ENCODE results near the gene PLEKHO2. TPM values are rescaled to one million over a fixed set of nuclear protein-coding genes. Genes with fewer than 3 reads are reported as not detected.
"Not testable (repeated sequence)": the region's sequence is repeated elsewhere in the genome, so short reads cannot be mapped to it uniquely, and the experiment has no call there.

PLEKHO2 gene
- 5.7 TPM for polyA plus RNA-seq (2013, experiment 1 of 2)
- polyA plus RNA-seq (2013, experiment 2 of 2) = 6.0 TPM

- no peak within 1 kb of the TSS for H3K4ac ChIP-seq (ENCODE audit: low read length)
- no CpG with 5 or more reads among the region's 75 CpGs for WGBS, 2 donors (ENCODE audit: extremely low coverage in 2 of 2, insufficient read length in 2 of 2, insufficient replicate concordance in 1 of 2)
- peak within 1 kb of the TSS; percentile 98 for H2AK5ac ChIP-seq (ENCODE audit: low read depth, low read length)
- peak within 1 kb of the TSS; percentile 85 for H3K27ac ChIP-seq (replicated peaks; ENCODE audit: low read length)
- peak within 1 kb of the TSS; percentile 22 for H4K91ac ChIP-seq (ENCODE audit: low read depth, low read length, poor library complexity)
- no peak within 1 kb of the TSS for H4K8ac ChIP-seq (ENCODE audit: low read depth, low read length)
- peak within 1 kb of the TSS; percentile 83 for H2BK5ac ChIP-seq (ENCODE audit: low read length)
- H2BK120ac ChIP-seq (ENCODE audit: low read depth, low read length) = peak within 1 kb of the TSS; percentile 78
- peak within 1 kb of the TSS; percentile 27 for H3K14ac ChIP-seq (ENCODE audit: low read length)
- peak; percentile 95 for DNase-seq (ENCODE audit: low spot score)
- H3K4me1 ChIP-seq (ENCODE audit: control insufficient read depth in 2 of 2, insufficient read depth in 1 of 2, low read depth in 1 of 2, low read length in 2 of 2) = peaks cover 10 to 22% of the 10 kb centered on the region in 2 donors
- H2AFZ ChIP-seq (ENCODE audit: low read length) = peak within 1 kb of the TSS; percentile 89
- peak within 1 kb of the TSS; percentile 77 for H3K23ac ChIP-seq (ENCODE audit: low read depth, low read length, poor library complexity)
- H3K4me2 ChIP-seq (ENCODE audit: insufficient read depth, low read length, poor library complexity, severe bottlenecking) = peak within 1 kb of the TSS; percentile 85
- peak within 1 kb of the TSS; percentile 59 for H2BK12ac ChIP-seq (ENCODE audit: low read length)
- H3K9me3 ChIP-seq (replicated peaks in 1 of 2; ENCODE audit: control insufficient read depth in 2 of 2, insufficient read depth in 1 of 2, low read depth in 1 of 2, low read length in 2 of 2) = no peaks in the 10 kb centered on the region
- H3K27me3 ChIP-seq (ENCODE audit: control insufficient read depth in 3 of 3, insufficient read depth in 3 of 3, low read depth in 1 of 3, low read length in 3 of 3) = no peaks in the 10 kb centered on the region
- H3K18ac ChIP-seq (ENCODE audit: low read length) = peak within 1 kb of the TSS; percentile 99
- peak within 1 kb of the TSS; percentile 92 for H3K9ac ChIP-seq (ENCODE audit: low read depth, low read length, poor library complexity)
- peaks cover 9% of the 10 kb centered on the region for H3K79me1 ChIP-seq (ENCODE audit: low read depth, low read length)
- peak within 1 kb of the TSS; percentile 54 for H2BK15ac ChIP-seq (ENCODE audit: low read length)
- H3K36me3 ChIP-seq (replicated peaks in 1 of 2; ENCODE audit: control insufficient read depth in 2 of 2, insufficient read depth in 2 of 2, low read length in 2 of 2) = no peaks in the 10 kb centered on the region
- H3K4me3 ChIP-seq (ENCODE audit: low read length in 2 of 2) = peak within 1 kb of the TSS; percentile 80 to 88
Observed at GRCh38 chr15:64841344-64842095, at the start of gene PLEKHO2. TSS of gene PLEKHO2 (plus strand) at chr15:64841915. CDS start at chr15:64842017, 102 bp downstream.

- no peak overlapping the region for H4K8ac ChIP-seq (ENCODE audit: low read depth, low read length)
- H3K27me3 ChIP-seq (ENCODE audit: control insufficient read depth in 3 of 3, insufficient read depth in 3 of 3, low read depth in 1 of 3, low read length in 3 of 3) = no peaks in the 10 kb centered on the region
- H2BK15ac ChIP-seq (ENCODE audit: low read length) = no peak overlapping the region
- no peak for DNase-seq (ENCODE audit: low spot score)
- no peak overlapping the region for H3K9ac ChIP-seq (ENCODE audit: low read depth, low read length, poor library complexity)
- no peak overlapping the region for H2BK120ac ChIP-seq (ENCODE audit: low read depth, low read length)
- no peak overlapping the region for H3K18ac ChIP-seq (ENCODE audit: low read length)
- H3K23ac ChIP-seq (ENCODE audit: low read depth, low read length, poor library complexity) = no peak overlapping the region
- H3K9me3 ChIP-seq (replicated peaks in 1 of 2; ENCODE audit: control insufficient read depth in 2 of 2, insufficient read depth in 1 of 2, low read depth in 1 of 2, low read length in 2 of 2) = no peaks in the 10 kb centered on the region
- no peak overlapping the region for H3K27ac ChIP-seq (replicated peaks; ENCODE audit: low read length)
- no CpG with 5 or more reads among the region's 3 CpGs for WGBS, 2 donors (ENCODE audit: extremely low coverage in 2 of 2, insufficient read length in 2 of 2, insufficient replicate concordance in 1 of 2)
- H2BK5ac ChIP-seq (ENCODE audit: low read length) = no peak overlapping the region
- H3K4me2 ChIP-seq (ENCODE audit: insufficient read depth, low read length, poor library complexity, severe bottlenecking) = no peak overlapping the region
- H3K79me1 ChIP-seq (ENCODE audit: low read depth, low read length) = no peaks in the 10 kb centered on the region
- no peak overlapping the region for H2AFZ ChIP-seq (ENCODE audit: low read length)
- no peak overlapping the region for H2AK5ac ChIP-seq (ENCODE audit: low read depth, low read length)
- H3K36me3 ChIP-seq (replicated peaks in 1 of 2; ENCODE audit: control insufficient read depth in 2 of 2, insufficient read depth in 2 of 2, low read length in 2 of 2) = no peaks in the 10 kb centered on the region
- H3K4ac ChIP-seq (ENCODE audit: low read length) = no peak overlapping the region
- no peaks in the 10 kb centered on the region for H3K4me1 ChIP-seq (ENCODE audit: control insufficient read depth in 2 of 2, insufficient read depth in 1 of 2, low read depth in 1 of 2, low read length in 2 of 2)
- no peak overlapping the region for H3K4me3 ChIP-seq (ENCODE audit: low read length in 2 of 2)
- no peak overlapping the region for H3K14ac ChIP-seq (ENCODE audit: low read length)
- no peak overlapping the region for H4K91ac ChIP-seq (ENCODE audit: low read depth, low read length, poor library complexity)
- no peak overlapping the region for H2BK12ac ChIP-seq (ENCODE audit: low read length)
Observed at GRCh38 chr15:64792282-64792681, 49.4 kb upstream of the PLEKHO2 start.

GRCh38 chr15:64795299-64795698 lies 46.4 kb upstream of the PLEKHO2 start:
- H2AFZ ChIP-seq (ENCODE audit: low read length); H3K4me3 ChIP-seq (ENCODE audit: low read length in 2 of 2); DNase-seq (ENCODE audit: low spot score); H3K4me2 ChIP-seq (ENCODE audit: insufficient read depth, low read length, poor library complexity, severe bottlenecking); H2BK5ac ChIP-seq (ENCODE audit: low read length); H3K14ac ChIP-seq (ENCODE audit: low read length); H3K18ac ChIP-seq (ENCODE audit: low read length); H3K4me1 ChIP-seq (ENCODE audit: control insufficient read depth in 2 of 2, insufficient read depth in 1 of 2, low read depth in 1 of 2, low read length in 2 of 2); H3K36me3 ChIP-seq (replicated peaks in 1 of 2; ENCODE audit: control insufficient read depth in 2 of 2, insufficient read depth in 2 of 2, low read length in 2 of 2); H3K9ac ChIP-seq (ENCODE audit: low read depth, low read length, poor library complexity); H2BK120ac ChIP-seq (ENCODE audit: low read depth, low read length); H2BK15ac ChIP-seq (ENCODE audit: low read length); H3K27ac ChIP-seq (replicated peaks; ENCODE audit: low read length); H3K79me1 ChIP-seq (ENCODE audit: low read depth, low read length); H3K9me3 ChIP-seq (replicated peaks in 1 of 2; ENCODE audit: control insufficient read depth in 2 of 2, insufficient read depth in 1 of 2, low read depth in 1 of 2, low read length in 2 of 2); H2BK12ac ChIP-seq (ENCODE audit: low read length); H4K8ac ChIP-seq (ENCODE audit: low read depth, low read length); H2AK5ac ChIP-seq (ENCODE audit: low read depth, low read length); H3K23ac ChIP-seq (ENCODE audit: low read depth, low read length, poor library complexity); H3K27me3 ChIP-seq (ENCODE audit: control insufficient read depth in 3 of 3, insufficient read depth in 3 of 3, low read depth in 1 of 3, low read length in 3 of 3); H4K91ac ChIP-seq (ENCODE audit: low read depth, low read length, poor library complexity); H3K4ac ChIP-seq (ENCODE audit: low read length): not testable (repeated sequence)
- WGBS, 2 donors (ENCODE audit: extremely low coverage in 2 of 2, insufficient read length in 2 of 2, insufficient replicate concordance in 1 of 2) = no CpG with 5 or more reads among the region's 7 CpGs

- not testable (repeated sequence) for H3K27ac ChIP-seq (replicated peaks; ENCODE audit: low read length); H3K9ac ChIP-seq (ENCODE audit: low read depth, low read length, poor library complexity); H2BK120ac ChIP-seq (ENCODE audit: low read depth, low read length); H3K79me1 ChIP-seq (ENCODE audit: low read depth, low read length); H3K36me3 ChIP-seq (replicated peaks in 1 of 2; ENCODE audit: control insufficient read depth in 2 of 2, insufficient read depth in 2 of 2, low read length in 2 of 2); H3K27me3 ChIP-seq (ENCODE audit: control insufficient read depth in 3 of 3, insufficient read depth in 3 of 3, low read depth in 1 of 3, low read length in 3 of 3); H3K14ac ChIP-seq (ENCODE audit: low read length); H3K4me2 ChIP-seq (ENCODE audit: insufficient read depth, low read length, poor library complexity, severe bottlenecking); H3K18ac ChIP-seq (ENCODE audit: low read length); H2BK5ac ChIP-seq (ENCODE audit: low read length); H2BK15ac ChIP-seq (ENCODE audit: low read length); DNase-seq (ENCODE audit: low spot score); H4K91ac ChIP-seq (ENCODE audit: low read depth, low read length, poor library complexity); H3K4ac ChIP-seq (ENCODE audit: low read length); H4K8ac ChIP-seq (ENCODE audit: low read depth, low read length); H3K4me1 ChIP-seq (ENCODE audit: control insufficient read depth in 2 of 2, insufficient read depth in 1 of 2, low read depth in 1 of 2, low read length in 2 of 2); H2AFZ ChIP-seq (ENCODE audit: low read length); H3K4me3 ChIP-seq (ENCODE audit: low read length in 2 of 2); H3K23ac ChIP-seq (ENCODE audit: low read depth, low read length, poor library complexity); H2AK5ac ChIP-seq (ENCODE audit: low read depth, low read length); H2BK12ac ChIP-seq (ENCODE audit: low read length); H3K9me3 ChIP-seq (replicated peaks in 1 of 2; ENCODE audit: control insufficient read depth in 2 of 2, insufficient read depth in 1 of 2, low read depth in 1 of 2, low read length in 2 of 2)
- WGBS, 2 donors (ENCODE audit: extremely low coverage in 2 of 2, insufficient read length in 2 of 2, insufficient replicate concordance in 1 of 2) = no CpG with 5 or more reads among the region's 9 CpGs
Observed at GRCh38 chr15:64795921-64796320, 45.8 kb upstream of the PLEKHO2 start.
